NCI-H1436 (cell line): ENCODE measurements around the gene TIGD3.
"Not testable (repeated sequence)": the region's sequence is repeated elsewhere in the genome, so short reads cannot be mapped to it uniquely, and the experiment has no call there.

ENCODE experiments used
- DNase-seq: peaks from one replicate; lab custom pipeline; 2025; lab: John Stamatoyannopoulos, UW

Gene TIGD3

DNA sequence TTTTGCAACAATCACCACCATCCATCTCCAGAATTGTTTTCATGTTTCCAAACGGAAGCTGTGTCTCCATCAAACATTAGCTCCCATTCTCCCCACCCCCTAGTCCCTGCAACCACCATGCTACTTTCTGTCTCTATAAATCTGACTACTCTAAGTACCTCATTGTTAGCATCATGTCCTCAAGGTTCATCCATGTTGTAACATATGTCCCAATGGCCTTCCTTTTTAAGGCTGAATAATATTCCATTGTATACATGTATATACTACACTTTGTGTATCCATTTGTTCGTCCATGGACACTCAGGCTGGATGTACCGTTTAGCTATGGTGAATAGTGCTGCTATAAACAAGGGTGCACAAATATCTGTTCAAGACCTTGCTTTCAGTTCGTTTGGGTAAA, 29.1 kb upstream of the TIGD3 start:
- DNase-seq = no peak

DNA sequence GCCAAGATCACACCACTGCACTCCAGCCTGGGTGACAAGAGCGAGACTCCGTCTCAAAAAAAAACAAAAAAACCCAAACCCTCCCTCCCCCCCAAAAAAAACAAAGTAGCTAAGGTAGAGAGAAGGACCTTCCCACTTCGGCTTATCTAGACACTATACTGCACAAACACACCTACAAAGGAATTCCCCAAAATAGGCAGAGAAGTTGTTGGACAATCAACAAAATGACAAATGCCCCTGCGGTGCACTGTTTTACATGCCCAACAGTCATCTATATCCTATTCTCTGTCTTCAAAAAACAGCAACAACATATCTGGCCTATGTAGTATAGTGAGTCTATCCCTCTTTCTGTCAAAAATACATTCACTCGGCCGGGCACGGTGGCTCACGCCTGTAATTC, 27.5 kb upstream of the TIGD3 start:
- no peak for DNase-seq

DNA sequence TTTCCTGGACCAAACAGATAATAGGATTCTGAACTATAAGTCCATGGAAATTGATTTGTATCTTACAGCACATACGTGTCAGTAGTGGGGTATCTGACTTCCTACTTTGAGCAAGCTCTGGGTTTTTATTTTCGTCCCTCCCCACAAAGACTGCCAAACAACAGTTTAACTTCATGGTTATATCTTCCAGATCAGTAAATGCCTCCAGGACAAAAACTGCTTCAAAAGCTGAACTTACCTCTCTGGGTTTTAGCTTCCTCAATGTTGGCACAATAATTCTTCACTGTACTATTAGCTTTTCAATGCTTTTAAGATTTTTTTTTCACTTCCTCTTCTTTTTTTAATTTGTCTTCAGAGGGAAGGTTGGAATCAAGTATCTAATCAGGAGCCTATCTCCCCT, 25.1 kb upstream of the TIGD3 start:
- no peak for DNase-seq

DNA sequence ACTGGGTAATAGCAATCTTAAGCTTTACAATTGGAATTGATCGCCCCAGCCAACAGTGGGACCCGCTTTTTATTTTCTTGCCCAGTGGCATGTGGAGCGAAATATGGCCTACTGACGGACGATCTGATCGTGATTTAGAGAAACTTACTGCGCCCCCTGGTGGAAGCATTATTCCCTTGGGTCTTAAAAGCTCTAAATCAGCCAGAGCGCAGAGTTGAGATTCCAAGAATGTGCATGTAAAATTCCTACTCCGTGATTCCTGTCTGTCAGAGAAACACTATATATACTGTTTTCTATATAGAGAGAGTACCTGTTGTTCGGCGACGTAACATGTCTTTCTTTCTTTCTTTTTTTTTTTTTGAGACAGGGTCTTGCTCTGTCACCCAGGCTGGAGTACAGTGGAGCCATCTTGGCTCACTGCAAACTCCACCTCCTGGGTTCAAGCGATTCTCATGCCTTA, 24.6 kb upstream of the TIGD3 start:
- peak; percentile 88 for DNase-seq

DNA sequence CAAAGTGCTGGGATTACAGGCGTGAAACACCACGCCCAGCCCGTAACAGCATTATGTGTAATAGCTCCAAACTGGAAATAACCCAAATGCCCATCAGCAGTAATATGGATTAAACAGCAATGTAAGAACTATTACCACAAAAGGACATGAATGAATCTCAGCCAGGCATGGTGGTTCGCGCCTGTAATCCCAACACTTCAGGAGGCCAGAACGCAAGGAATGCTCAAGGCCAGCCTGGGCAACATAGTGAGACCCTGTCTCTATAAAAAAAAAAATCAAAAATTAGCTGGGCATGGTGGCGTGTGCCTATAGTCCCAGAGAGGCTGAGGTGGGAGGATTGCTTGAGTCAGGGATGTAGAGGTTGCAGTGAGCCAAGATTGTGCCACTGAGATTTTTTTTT, 24.0 kb upstream of the TIGD3 start:
- no peak for DNase-seq

DNA sequence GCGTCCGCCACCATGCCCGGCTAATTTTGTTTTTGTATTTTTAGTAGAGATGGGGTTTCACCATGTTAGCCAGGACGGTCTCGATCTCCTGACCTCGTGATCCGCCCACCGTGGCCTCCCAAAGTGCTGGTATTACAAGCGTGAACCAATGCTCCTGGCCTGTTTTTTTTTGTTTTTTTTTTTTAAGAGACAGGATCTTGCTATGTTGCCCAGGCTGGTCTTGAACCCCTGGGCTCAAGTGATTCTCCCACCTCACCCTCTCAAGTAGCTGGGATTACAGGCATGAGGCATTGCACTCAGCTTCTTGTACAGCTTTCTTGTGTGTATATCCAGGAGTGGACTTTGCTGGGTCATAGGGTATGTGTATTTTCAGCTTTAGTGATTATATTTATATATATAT, 22.0 kb upstream of the TIGD3 start:
- DNase-seq = not testable (repeated sequence)

DNA sequence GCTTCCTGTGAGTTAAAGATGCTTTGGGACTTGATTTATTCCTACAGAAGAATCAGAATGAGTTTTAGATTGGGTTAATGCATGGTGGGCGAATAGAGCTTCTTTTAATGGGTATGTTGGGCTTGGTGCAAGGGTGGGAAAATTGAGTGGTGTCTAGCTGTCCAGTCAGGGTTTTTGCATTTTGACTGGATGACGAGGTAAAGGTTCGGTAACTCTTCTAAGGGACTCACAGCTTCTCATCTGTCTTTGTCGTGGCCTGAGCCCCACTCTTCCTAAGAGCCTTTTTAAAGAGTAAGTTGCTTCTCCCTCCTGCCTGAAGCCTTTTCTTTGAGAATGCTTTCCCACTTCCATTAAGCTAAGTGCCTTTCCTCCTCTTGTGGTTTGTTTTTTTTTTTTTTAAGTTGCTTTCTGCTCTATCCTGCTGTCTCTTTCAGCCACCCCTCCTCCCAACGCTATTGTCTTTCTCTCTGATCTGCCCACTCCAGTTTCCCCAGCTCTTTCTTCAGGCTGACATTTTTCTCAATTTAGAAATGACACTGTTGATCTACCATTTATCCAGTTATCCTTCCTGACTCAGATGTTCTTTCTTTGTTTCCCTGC, 19.8 kb upstream of the TIGD3 start:
- DNase-seq = no peak

DNA sequence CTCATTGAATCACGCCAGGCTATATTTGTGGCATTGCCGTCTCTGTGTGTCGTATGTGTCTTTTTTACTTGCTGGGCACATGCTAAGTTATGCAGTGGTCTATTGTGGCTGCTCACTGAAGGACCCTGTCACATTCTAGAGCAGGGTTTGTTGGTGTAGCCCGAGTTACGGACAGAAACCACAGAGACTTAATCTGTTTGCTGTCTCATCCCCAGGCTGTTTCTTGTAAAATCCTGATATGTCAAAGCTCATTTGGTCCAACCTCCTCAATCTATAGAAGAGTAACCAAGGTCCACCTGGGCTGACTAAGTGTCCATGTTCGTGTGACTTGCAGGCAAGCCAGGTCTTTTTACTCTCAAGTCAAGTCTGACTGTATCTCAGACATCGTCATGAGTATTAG, 15.9 kb upstream of the TIGD3 start:
- DNase-seq = no peak

DNA sequence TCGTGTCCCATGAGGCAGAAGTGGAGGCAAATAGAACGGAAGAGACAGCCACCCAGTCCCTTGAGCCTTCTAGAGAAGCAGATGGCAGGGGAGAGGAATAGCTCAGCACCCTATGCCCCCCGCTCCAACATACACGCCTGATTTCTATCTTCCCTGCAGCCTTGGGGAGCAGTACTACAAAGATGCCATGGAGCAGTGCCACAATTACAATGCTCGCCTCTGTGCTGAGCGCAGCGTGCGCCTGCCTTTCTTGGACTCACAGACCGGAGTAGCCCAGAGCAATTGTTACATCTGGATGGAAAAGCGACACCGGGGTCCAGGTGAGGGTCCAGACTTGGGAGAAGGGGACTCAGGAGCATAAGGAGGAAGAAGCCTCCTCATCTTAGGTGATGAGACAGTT, 14.3 kb upstream of the TIGD3 start:
- DNase-seq = no peak

DNA sequence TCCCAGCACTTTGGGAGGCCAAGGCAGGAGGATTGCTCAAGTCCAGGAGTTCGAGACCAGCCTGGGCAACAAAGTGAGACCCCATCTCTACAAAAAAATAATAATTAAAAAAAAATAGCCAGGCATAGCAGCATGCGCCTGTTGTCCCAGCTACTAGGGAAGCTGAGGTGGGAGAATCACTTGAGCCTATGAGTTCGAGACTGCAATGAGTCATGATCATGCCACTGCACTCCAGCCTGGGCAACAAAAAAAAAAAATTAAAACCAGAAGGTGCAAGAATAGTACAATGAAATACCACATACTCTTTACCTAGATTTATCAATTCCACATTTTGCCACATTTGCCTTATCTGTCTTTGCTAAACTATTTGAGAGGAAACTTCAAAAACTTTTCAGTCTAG, 12.7 kb upstream of the TIGD3 start:
- no peak for DNase-seq

DNA sequence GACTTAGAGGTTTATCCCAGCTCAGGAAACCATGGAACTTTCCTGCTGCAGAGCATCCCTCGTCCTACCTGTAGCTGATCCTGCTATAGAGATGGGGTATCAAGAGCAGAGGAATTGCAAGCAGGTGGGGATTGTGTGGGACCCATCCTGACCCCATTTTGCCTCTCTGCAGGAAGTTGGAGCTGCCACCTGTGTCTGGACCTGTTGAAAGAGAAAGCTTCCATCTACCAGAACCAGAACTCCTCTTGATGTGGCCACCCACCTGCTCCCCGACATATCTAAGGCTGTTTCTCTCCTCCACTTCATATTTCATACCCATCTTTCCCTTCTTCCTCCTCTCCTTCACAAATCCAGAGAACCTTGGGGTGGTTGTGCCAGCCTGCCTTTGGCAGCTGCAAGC, 3.0 kb upstream of the TIGD3 start:
- no peak for DNase-seq

DNA sequence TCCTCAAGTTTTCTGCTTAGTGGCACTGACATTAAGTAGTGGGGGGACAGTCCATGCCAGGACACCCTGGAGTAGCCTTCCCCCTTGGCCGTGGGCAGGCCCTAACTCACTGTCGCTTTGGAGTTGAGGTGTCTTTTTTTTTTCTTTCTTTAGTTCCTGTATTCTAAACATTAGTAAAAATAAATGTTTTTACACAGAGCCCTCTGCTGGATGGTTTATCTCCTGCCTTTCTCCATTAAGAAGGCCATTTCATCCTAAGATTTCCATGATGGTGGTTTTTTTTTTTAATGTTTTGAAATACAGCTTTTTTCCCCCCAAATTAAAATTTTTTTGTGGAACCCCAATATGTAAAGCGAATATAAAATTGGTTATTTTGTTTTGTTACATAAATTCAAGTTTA, 1.8 kb upstream of the TIGD3 start:
- no peak for DNase-seq

DNA sequence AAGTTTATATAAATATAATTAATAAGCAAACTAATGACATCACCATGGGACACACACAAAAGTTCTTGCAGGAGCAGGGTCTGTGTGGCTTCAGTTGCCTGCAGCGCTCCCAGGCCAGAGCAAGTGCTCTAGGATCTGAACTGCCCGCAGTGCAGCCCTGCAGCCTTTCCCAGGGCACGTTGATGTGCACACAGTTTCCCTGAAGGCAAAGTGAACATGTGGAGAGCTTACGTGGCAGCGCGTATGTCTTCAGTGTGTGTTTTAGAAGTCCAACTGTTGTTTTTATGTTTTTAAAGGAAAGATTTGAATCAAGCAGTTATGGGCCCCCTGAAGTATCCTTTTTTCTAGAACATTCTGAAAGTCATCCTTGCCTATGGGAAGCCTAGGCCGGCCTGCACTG, 1.2 kb upstream of the TIGD3 start:
- DNase-seq = no peak

DNA sequence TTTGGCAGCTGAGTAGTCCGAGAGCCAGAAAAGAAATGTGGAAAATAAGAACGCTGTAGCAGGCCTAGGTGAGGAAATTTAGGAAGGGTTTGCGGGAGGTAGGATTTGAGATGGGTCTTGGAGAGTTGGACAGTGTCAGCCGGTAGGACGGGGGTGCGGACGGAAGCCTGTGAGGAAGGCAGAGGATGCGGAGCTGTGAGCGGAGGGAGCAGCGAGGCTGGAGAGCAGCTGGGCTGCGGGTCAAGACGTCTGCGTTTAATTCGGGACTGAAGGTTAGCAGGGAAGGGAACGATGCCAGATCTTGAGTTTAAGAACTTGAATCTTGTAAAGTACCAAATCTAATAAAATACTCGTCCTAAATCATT, 669 bp upstream of the TIGD3 start:
- no peak for DNase-seq

DNA sequence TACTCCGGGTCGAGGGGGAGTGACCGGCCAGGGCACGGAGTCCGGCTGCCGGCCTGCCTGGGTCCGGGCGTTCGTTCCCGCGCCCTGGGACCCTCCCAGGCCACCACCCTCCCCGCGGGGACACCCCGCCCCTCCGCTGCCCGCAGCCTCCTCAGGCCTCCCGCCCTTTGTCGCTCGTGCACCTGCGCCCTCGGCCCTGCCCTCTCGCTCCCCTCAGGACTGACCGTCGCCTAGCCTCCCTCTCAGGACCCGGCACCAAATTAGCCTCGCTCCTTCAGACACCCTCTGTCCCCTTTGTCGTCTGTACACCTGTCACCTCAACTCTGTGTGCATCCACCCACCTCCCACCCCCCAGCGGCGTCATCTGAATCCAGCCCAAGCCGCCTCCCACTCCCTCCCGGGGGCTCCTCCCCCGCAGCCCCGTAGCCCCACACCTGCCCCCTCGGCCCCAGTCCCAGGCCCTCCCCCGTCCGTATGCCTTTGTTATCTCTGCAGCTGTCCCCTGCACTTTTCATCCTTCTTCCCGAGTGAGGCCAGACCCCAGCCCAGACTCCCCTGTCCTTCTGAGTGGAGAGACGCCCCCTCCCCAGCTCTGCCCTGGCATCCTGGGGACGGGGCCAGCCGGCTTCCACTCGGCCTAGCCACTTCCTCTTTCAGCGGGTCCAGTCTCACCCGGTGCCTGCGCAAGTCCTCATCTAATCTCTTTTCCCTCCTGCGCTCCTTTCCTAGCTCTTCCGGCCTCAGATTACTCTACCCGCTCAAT, 643 bp downstream of the TIGD3 start:
- DNase-seq = peak; percentile 61

DNA sequence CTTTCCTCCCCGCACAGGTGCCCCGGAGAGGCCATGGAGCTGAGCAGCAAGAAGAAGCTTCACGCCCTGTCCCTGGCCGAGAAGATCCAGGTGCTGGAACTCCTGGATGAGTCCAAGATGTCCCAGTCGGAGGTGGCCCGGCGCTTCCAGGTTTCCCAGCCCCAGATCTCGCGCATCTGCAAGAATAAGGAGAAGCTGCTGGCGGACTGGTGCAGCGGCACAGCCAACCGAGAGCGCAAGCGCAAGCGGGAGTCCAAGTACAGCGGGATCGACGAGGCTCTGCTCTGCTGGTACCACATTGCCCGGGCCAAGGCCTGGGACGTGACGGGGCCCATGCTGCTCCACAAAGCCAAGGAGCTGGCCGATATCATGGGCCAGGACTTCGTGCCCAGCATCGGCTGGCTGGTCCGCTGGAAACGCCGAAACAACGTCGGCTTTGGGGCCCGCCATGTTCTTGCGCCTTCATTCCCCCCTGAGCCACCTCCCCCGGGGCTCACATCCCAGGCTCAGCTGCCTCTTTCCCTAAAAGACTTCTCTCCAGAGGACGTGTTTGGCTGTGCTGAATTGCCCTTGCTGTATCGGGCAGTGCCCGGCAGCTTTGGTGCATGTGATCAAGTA, 1.3 kb downstream of the TIGD3 start:
- DNase-seq = no peak

DNA sequence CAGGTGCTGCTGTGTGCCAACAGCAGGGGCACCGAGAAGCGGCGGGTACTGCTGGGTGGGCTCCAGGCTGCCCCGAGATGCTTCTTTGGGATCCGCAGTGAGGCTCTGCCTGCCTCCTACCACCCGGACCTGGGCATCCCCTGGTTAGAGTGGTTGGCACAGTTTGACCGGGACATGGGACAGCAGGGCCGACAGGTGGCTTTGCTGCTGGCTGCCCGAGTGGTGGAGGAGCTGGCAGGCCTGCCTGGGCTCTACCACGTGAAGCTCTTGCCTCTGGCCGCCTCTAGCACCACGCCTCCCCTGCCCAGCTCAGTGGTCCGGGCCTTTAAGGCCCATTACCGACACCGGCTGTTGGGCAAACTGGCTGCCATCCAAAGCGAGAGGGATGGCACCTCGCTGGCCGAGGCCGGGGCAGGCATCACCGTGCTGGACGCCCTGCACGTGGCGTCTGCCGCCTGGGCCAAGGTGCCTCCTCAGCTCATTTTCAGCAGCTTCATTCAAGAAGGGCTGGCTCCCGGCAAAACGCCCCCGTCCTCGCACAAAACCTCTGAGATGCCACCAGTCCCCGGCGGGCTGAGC, 1.9 kb downstream of the TIGD3 start:
- DNase-seq = no peak

DNA sequence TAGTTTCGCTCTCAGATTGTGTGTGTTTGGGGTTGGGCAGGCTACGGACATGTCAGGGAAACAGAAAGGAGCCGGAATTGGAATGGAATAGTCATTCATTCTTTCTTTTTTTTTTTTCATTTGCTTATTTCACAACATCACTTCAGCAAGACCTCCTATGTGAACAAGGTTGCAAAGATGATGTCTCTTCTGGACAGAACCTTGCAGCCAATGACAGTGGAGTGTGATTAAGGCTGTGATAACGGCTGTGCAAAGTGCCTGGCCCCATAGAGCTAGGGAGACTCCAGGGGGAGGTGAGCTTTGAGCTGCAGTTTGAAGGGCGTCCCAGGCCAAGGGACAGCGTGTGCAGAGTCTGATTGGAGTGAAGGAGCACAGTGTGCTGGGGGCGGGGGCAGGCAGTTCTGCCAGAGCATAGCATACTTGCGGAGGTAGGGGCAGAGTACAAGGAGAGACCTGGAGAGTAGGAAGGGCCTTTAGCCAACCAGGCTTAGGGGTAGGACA, 3.4 kb downstream of the TIGD3 start:
- DNase-seq = no peak

DNA sequence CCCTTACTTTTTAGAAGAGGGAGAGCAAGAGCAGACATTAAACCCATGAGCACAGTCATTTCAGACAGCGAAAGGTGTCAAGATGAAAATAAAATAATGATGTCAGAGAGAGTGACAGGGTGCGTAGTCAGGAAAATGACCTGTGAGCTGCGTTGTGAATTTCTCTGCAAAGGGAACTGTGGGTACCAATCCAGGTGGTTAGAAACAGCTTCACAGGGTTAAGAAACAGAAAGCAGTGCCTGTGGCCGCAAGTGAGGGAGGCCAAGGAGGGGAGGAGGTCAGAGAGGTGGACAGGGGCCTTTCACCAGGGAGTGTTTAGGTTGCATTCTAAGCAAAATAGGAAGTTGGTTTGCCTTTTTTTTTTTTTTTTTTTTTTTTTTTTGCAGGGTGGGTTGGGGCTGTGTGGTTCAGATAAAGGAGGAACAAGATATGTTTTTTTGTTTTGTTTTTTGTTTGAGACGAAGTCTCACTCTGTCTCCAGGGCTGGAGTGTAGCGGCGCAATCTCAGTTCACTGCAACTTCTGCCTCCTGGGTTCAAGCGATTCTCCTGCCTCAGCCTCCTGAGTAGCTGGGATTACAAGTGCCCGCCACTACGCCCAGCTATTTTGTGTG, 7.9 kb downstream of the TIGD3 start:
- DNase-seq = no peak

DNA sequence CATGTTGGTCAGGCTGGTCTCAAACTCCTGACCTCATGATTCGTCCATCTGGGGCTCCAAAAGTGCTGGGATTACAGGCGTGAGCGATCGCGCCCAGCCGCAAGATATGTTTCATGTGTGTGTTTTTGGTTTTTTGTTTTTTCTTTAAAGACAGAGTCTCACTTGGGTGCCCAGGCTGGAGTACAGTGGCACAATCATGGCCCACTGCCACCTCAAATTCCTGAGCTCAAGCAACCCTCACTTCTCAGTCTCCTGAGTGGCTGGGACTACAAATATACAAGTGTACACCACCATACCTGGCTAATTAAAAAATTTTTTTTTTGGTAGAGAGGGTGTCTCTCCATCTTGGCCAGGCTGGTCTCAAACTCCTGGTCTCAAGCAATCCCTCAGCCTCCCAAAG, 8.4 kb downstream of the TIGD3 start:
- DNase-seq = no peak

DNA sequence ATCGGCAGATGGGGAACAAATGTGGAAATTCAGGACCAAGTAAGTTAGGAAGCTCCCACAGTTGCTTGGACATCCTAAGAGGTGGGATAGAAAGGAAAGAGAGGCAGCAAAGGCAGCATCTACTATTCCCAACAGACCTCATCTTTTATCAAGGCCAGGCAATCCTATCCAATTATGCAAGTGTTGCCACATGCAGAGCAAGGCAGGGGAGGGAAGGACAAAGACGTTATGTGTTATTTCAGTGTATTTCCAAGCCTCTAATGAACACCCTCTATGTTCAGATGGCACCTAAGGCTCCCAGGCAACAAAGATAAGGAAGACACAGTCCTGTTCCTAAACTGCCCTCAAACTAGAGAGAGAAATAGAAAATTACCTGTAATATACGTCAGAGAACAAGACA, 9.2 kb downstream of the TIGD3 start:
- DNase-seq = no peak

DNA sequence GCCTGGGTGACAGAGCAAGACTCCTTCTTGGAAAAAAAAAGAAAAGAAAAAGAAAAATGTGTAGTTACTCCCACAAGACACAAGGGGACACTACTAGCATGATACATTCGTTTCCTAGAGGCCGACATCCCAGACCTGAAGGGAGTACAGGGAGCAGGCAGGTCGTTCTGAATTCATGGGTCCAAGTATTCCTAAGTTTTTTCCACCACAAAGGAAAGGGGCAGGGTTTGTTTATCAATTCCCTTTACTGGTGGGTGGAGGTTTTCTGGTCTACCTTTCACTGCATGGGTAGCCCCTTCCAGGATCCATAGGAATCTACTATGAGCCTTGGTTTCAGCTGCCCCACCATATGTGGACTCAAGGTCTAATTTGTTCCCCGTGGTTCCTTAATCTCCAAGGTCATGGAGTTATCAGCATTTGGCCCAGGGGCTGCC, 11.8 kb downstream of the TIGD3 start:
- peak; percentile 72 for DNase-seq

DNA sequence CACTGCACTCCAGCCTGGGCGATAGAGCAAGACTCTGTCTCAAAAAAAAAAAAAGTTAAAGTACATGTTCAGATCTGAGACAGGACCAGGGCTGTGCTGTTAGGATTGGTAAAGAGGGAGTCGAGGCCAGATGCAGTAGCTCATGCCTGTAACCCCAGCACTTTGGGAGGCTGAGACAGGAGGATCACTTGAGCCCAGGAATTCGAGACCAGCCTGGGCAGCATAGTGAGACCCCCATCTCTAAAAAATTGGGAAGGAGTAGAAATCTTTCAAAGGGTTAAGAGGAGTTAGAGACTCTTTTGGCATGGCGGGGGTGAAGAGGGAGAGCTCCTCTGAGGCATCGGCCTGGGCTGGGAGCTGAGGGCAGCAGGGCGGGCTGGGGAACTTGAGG, 16.1 kb downstream of the TIGD3 start:
- no peak for DNase-seq
